Immature natural killer cell (primary cell): ENCODE results near the gene ABCB6. TPM values are rescaled to one million over a fixed set of nuclear protein-coding genes. Genes with fewer than 3 reads are reported as not detected.

Source experiments
- polyA plus RNA-seq, 3 donors: library from polyadenylated mRNA; unstranded; fragments of 300-500 nt; fragmentation: Illumina TruSeq; gene quantifications; one replicate each; pipeline ENCODE4 v1.2.3, GENCODE V29; 2021

The ABCB6 gene
- polyA plus RNA-seq, 3 donors from 2014 or later, result 0.21 to 3.7 (median 1.2) TPM

Other genes with a start within 250 kb of the ABCB6 start
- not detected for gene FEV, start 233.8 kb downstream of the ABCB6 start, polyA plus RNA-seq
- gene CRYBA2, start 225.5 kb downstream of the ABCB6 start, polyA plus RNA-seq, result not detected
- gene CFAP65, start 177.4 kb downstream of the ABCB6 start, polyA plus RNA-seq, result not detected
- not detected for gene IHH, start 158.0 kb downstream of the ABCB6 start, polyA plus RNA-seq
- 10 to 100 TPM; 19.2 to 33.3 (median 21.9) TPM for gene NHEJ1, start 58.1 kb downstream of the ABCB6 start, polyA plus RNA-seq
- under 1 TPM in 1 of 3 donors, not detected in 2; 0.29 TPM for gene SLC23A3, start 48.9 kb downstream of the ABCB6 start, polyA plus RNA-seq
- 100 to 1,000 TPM in 1 of 3 donors, 10 to 100 TPM in 2; 68.2 to 135 (median 92.9) TPM for gene CNPPD1, start 42.0 kb downstream of the ABCB6 start, polyA plus RNA-seq
- 10 to 100 TPM; 51.2 to 88.6 (median 58.6) TPM for gene RETREG2, start 40.7 kb downstream of the ABCB6 start, polyA plus RNA-seq
- 100 to 1,000 TPM in 2 of 3 donors, 10 to 100 TPM in 1; 95.4 to 128 (median 102) TPM for gene ZFAND2B, start 12.2 kb downstream of the ABCB6 start, polyA plus RNA-seq
- gene ATG9A, start 10.7 kb upstream of the ABCB6 start, polyA plus RNA-seq, result 10 to 100 TPM in 2 of 3 donors, 1 to 10 TPM in 1; 8.6 to 31.9 (median 14.8) TPM
- 10 to 100 TPM; 11.5 to 28.6 (median 22.4) TPM for gene ANKZF1, start 10.8 kb upstream of the ABCB6 start, polyA plus RNA-seq
- 1 to 10 TPM in 1 of 3 donors, under 1 TPM in 1, not detected in 1; 0.44 to 1.0 TPM for gene GLB1L, start 26.5 kb upstream of the ABCB6 start, polyA plus RNA-seq
- 10 to 100 TPM; 26.8 to 35.3 (median 27.6) TPM for gene STK16, start 26.5 kb upstream of the ABCB6 start, polyA plus RNA-seq
- gene TUBA4B, start 34.3 kb upstream of the ABCB6 start, polyA plus RNA-seq, result not detected
- 100 to 1,000 TPM in 2 of 3 donors, 10 to 100 TPM in 1; 88.6 to 137 (median 124) TPM for gene TUBA4A, start 35.0 kb upstream of the ABCB6 start, polyA plus RNA-seq
- 1 to 10 TPM; 2.8 to 3.6 (median 2.9) TPM for gene DNAJB2, start 60.4 kb upstream of the ABCB6 start, polyA plus RNA-seq
- gene PTPRN, start 90.4 kb upstream of the ABCB6 start, polyA plus RNA-seq, result under 1 TPM in 1 of 3 donors, not detected in 2; 0.41 TPM
- gene RESP18, start 113.8 kb upstream of the ABCB6 start, polyA plus RNA-seq, result not detected
- 10 to 100 TPM; 77.4 to 97.9 (median 78.9) TPM for gene DNPEP, start 169.0 kb upstream of the ABCB6 start, polyA plus RNA-seq
- not detected for gene DES, start 199.4 kb upstream of the ABCB6 start, polyA plus RNA-seq
- gene SPEG, start 215.9 kb upstream of the ABCB6 start, polyA plus RNA-seq, result not detected